Activated T-cell treated with anti-CD3 and anti-CD28 coated beads, Interleukin-2, amount 50 U/mL, for 24 hours (primary cell): Measurements from ENCODE around the gene PCSK5.

Experiments
- DNase-seq: peaks from one replicate; pipeline ENCODE4 v3.0.0-alpha.2; 2020
- H3K27ac Mint-ChIP-seq: 2 replicates; pipeline ENCODE4 v1.8.0; 2020; ENCODE audit warnings: mild to moderate bottlenecking, mixed read lengths
- H3K27me3 Mint-ChIP-seq: 2 replicates; pipeline ENCODE4 v1.8.0; 2020; ENCODE audit warnings: mixed read lengths
- H3K36me3 Mint-ChIP-seq: 2 replicates; pipeline ENCODE4 v1.8.0; 2020; ENCODE audit warnings: low read depth, mixed read lengths
- H3K4me1 Mint-ChIP-seq: 2 replicates; pipeline ENCODE4 v1.8.0; 2020; ENCODE audit warnings: low read depth, mixed read lengths
- H3K4me3 Mint-ChIP-seq: 2 replicates; pipeline ENCODE4 v1.8.0; 2020; ENCODE audit warnings: mild to moderate bottlenecking, moderate library complexity, mixed read lengths
- H3K9me3 Mint-ChIP-seq: 2 replicates; pipeline ENCODE4 v1.8.0; 2020; ENCODE audit warnings: mixed read lengths

PCSK5 gene

DNA sequence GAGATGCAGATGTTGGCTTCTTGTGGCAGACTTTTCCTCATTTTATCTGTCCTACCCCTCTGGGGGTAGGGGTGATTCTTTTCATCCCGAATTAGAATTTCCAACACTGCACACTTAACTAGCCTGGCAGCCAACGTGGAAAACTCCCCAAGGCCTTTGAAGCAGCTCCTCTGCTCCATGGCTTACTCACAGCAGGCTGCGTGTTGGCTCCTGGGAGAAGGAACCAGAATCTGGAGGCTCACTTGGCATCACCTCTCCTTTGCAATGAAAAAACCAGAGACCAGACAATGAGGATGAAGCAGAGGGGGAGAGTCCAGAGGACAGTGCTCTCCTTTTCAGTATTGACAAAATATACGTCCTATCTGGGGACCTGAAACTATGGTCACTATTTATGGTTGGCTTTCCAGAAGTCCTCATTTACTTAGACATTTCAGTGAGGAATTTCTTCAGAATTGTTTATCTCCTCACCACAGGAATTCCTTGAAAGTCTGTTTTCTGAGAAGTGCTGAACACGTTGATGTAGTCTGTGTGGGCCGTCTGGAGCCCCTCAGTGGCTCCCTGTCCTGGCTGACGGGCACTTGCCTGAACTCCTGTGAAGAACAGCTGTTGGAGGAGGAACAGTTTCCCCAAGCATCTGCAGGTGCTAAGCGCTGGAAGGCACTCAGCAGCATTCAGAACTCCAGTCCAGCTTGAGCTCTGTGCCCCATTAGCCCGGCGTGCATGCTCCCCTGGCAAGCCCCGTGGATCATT lies 272.5 kb downstream of the PCSK5 start:
- Mint-ChIP-seq H3K36me3 (peaks cover 55% of the 10 kb centered on the region), H3K27ac (no peak overlapping the region), H3K4me1 (peaks cover 2% of the 10 kb centered on the region), H3K9me3 (no peaks in the 10 kb centered on the region), H3K27me3 (no peaks in the 10 kb centered on the region), H3K4me3 (no peak overlapping the region)
- DNase-seq: no peak

DNA sequence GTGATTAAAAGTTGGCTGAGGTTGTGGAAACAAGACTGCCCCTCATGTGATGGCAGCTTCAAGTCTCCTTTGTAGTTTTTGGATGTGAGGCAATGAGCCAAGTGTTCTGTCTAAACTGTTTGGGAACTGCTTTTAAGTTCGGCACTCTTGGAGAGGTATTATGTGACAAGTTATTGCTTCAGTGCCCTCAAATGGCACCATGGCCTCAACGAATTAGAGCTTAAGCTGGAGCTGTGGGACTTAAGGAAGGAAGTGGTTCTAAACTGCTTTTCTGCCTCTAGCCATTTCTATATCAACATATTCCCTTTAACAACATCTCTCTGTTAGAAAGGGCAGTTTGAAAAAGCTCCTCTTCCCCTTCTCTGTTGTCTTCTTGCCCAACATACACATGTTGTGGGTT lies 276.1 kb downstream of the PCSK5 start:
- Mint-ChIP-seq H3K36me3 (peaks cover 44% of the 10 kb centered on the region), H3K4me1 (peaks cover 2% of the 10 kb centered on the region), H3K27ac (no peak overlapping the region), H3K9me3 (no peaks in the 10 kb centered on the region), H3K27me3 (no peaks in the 10 kb centered on the region), H3K4me3 (no peak overlapping the region)
- DNase-seq: no peak

DNA sequence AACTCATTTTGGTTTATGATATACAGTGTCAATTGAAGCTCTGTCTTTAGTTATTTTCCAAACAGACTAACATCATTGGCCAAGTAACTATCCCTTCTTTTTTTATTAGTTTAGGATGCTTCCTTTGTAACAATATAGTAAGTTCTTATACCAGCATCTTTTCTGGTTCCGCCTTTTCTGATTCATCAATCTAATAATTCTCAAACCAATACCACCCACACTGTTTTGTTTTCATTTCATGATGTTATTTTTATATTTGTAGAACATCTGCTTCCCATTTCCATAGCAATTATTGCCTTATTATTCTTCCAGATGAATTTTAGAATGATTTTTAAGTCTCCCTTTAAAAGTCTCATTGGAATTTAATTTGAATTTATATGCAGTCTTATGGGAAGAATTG lies 285.7 kb downstream of the PCSK5 start:
- H3K36me3 Mint-ChIP-seq: peaks cover 36% of the 10 kb centered on the region
- H3K27ac Mint-ChIP-seq: no peak overlapping the region
- no peak for DNase-seq
- H3K27me3 Mint-ChIP-seq: no peaks in the 10 kb centered on the region
- H3K4me3 Mint-ChIP-seq: no peak overlapping the region
- no peaks in the 10 kb centered on the region for H3K9me3 Mint-ChIP-seq
- peaks cover 13% of the 10 kb centered on the region for H3K4me1 Mint-ChIP-seq

DNA sequence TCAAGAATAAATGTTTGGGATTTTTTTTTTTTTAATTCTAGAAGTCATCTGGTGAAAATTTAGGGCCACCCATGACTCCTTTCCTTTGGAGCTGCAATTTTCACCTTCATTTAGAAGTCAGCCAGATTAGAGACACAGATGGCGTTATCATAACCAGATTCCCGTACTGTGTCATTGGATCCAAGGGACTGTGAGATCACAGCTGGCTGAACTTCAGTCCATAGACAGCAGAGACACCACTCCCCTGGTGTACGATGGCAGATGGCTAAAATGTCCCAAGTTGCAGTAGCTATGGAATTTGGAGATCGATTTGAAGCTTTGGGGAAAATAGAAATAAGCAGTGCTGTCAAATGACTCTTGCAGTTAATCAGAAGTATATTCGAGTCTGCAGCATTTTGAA lies 287.5 kb downstream of the PCSK5 start:
- H3K27ac Mint-ChIP-seq: no peak overlapping the region
- H3K4me3 Mint-ChIP-seq: no peak overlapping the region
- H3K4me1 Mint-ChIP-seq: peaks cover 19% of the 10 kb centered on the region
- DNase-seq: no peak
- H3K27me3 Mint-ChIP-seq: no peaks in the 10 kb centered on the region
- no peaks in the 10 kb centered on the region for H3K9me3 Mint-ChIP-seq
- peaks cover 53% of the 10 kb centered on the region for H3K36me3 Mint-ChIP-seq

DNA sequence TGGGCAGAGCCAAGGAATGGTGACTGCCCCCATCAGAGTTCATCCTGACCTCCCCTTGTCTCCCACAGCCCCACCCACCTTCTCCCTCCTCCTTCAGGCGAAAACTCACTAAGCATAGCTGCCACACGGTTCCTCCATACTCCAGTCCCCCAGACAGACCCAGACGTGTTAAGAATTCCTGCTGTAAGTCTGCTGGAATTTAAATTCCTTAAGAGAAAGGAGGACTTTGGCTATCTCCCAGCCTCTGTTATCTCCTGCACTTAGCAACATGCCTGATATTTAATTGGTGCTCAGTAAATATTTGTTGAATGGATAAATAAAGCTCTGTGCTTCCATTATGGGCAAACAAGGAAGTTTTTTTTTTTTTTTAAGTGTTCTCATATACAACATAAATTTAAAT lies 290.1 kb downstream of the PCSK5 start:
- Mint-ChIP-seq H3K27me3 (no peaks in the 10 kb centered on the region), H3K4me1 (peaks cover 19% of the 10 kb centered on the region), H3K4me3 (no peak overlapping the region), H3K36me3 (peaks cover 57% of the 10 kb centered on the region), H3K9me3 (no peaks in the 10 kb centered on the region), H3K27ac (no peak overlapping the region)
- DNase-seq: no peak

DNA sequence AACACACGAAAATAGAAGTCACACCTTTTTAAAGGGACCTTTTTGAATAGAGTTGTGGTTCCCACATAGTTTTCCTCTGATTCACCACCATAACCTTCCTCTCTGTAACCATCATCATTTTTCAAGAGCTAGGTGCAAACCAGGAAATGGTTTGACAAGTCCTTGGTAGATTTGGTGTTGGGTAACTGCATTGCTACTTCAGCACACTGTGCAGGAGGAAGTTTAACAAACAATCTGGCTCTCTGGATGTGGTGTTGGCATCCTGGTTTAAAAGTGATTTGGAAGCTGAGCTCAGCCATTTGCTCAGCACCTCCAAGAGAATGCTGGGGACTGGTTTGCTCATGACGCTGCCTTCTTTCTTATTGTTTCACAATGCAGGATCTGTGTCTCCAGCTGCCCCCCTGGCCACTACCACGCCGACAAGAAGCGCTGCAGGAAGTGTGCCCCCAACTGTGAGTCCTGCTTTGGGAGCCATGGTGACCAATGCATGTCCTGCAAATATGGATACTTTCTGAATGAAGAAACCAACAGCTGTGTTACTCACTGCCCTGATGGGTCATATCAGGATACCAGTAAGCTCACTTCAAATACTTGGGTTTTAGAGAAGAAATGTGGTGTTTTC lies 290.7 kb downstream of the PCSK5 start:
- Mint-ChIP-seq H3K4me3 (no peak overlapping the region), H3K36me3 (peaks cover 55% of the 10 kb centered on the region), H3K4me1 (peaks cover 19% of the 10 kb centered on the region), H3K9me3 (no peaks in the 10 kb centered on the region), H3K27ac (peak overlapping the region; percentile 69), H3K27me3 (no peaks in the 10 kb centered on the region)
- DNase-seq: no peak

DNA sequence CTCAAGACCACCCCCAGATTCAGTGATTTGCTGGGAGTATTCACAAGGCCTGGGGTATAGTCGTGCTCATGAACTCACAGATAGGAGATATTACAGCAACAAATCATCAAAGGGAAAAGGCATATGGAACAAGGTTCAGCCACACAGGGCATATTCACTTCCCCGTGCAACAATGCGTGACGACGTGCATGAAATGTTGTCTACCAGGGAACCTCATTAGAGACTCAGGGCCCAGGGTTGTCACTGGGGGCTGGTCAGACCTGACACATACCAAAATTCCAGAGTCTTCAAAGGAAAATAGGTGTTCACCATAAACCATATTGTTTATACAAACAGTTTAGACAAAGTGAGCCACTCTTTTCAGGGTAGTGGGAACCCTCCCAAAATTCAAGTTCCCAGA lies 291.3 kb downstream of the PCSK5 start:
- H3K27me3 Mint-ChIP-seq: no peaks in the 10 kb centered on the region
- H3K4me1 Mint-ChIP-seq: peaks cover 19% of the 10 kb centered on the region
- DNase-seq: no peak
- no peaks in the 10 kb centered on the region for H3K9me3 Mint-ChIP-seq
- H3K36me3 Mint-ChIP-seq: peaks cover 53% of the 10 kb centered on the region
- H3K27ac Mint-ChIP-seq: no peak overlapping the region
- H3K4me3 Mint-ChIP-seq: no peak overlapping the region

DNA sequence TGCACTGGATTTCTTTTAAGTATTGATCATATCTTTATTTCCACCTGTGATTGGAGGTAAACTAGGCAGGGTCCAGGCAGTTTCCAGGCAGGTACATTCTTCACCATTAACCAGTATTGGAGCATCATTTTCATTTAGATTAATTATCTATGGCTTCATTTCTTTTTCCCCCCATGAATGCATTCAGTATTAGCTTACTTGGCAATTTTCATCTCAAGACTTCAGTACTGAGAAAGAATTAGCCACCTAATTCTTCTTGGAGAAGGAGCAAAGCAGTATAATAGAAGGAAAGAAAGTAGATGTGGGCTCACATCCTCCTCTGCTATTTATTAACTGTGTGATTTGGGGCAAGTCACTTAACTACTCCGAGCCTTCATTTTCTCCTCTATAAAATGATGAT lies 295.0 kb downstream of the PCSK5 start:
- H3K9me3 Mint-ChIP-seq: no peaks in the 10 kb centered on the region
- no peak overlapping the region for H3K27ac Mint-ChIP-seq
- peaks cover 57% of the 10 kb centered on the region for H3K36me3 Mint-ChIP-seq
- no peak for DNase-seq
- no peaks in the 10 kb centered on the region for H3K27me3 Mint-ChIP-seq
- peaks cover 13% of the 10 kb centered on the region for H3K4me1 Mint-ChIP-seq
- H3K4me3 Mint-ChIP-seq: no peak overlapping the region

DNA sequence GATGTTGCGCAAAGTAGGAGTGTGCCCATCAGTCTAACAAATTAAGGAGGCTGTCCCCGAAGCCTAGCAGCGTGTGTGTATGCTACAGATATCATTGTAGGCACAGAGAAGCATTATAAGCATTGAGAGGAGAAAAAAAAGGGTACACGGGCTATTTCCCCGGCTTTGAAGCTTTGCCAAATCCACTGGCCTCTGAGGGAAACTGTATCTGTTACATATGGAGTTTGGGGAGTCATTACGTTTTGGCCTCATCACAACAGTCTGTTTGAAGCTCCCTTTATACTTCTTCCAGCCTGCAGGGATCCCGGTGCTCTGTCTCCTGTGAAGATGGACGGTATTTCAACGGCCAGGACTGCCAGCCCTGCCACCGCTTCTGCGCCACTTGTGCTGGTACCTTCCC lies 297.8 kb downstream of the PCSK5 start:
- no peak overlapping the region for H3K4me3 Mint-ChIP-seq
- no peaks in the 10 kb centered on the region for H3K4me1 Mint-ChIP-seq
- peaks cover 50% of the 10 kb centered on the region for H3K36me3 Mint-ChIP-seq
- H3K27me3 Mint-ChIP-seq: no peaks in the 10 kb centered on the region
- peak overlapping the region; percentile 12 for H3K27ac Mint-ChIP-seq
- no peak for DNase-seq
- H3K9me3 Mint-ChIP-seq: no peaks in the 10 kb centered on the region

DNA sequence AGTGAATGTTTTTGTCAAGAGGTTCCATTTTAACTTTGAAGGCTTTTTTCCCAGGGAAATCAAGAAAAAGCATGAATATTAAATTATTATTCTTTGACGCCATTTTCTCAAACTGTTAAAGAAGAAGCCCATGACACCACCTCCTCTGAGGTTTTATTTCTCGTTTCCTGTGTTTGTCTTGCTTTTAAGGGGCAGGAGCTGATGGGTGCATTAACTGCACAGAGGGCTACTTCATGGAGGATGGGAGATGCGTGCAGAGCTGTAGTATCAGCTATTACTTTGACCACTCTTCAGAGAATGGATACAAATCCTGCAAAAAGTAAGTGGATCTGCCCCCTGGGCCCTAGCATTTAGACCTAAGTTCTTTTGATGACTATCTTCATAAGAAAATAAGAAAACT lies 298.4 kb downstream of the PCSK5 start:
- Mint-ChIP-seq H3K4me1 (no peaks in the 10 kb centered on the region), H3K36me3 (peaks cover 52% of the 10 kb centered on the region), H3K27me3 (no peaks in the 10 kb centered on the region), H3K27ac (no peak overlapping the region), H3K9me3 (no peaks in the 10 kb centered on the region), H3K4me3 (no peak overlapping the region)
- no peak for DNase-seq

DNA sequence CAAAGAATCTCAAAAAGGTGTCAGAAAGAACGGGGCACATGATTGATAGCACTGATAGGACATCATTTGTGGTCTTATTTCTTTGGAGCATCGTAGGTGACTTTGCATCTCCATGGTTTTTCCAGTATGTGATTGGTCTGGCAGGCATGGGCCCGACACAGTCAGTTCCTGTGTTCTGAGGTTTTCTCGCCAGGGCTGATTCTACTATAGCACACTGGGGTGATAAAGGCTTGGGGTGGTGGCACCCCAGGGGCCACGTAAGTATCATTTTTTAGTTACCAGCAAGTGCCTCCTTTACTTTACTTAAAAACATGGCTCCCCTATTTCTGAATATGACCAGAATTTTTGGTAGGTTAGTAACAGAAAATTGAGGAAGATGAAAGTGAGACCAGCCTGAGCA lies 301.0 kb downstream of the PCSK5 start:
- H3K9me3 Mint-ChIP-seq: no peaks in the 10 kb centered on the region
- H3K27me3 Mint-ChIP-seq: no peaks in the 10 kb centered on the region
- H3K27ac Mint-ChIP-seq: no peak overlapping the region
- no peak for DNase-seq
- no peaks in the 10 kb centered on the region for H3K4me1 Mint-ChIP-seq
- H3K36me3 Mint-ChIP-seq: peaks cover 47% of the 10 kb centered on the region
- no peak overlapping the region for H3K4me3 Mint-ChIP-seq

DNA sequence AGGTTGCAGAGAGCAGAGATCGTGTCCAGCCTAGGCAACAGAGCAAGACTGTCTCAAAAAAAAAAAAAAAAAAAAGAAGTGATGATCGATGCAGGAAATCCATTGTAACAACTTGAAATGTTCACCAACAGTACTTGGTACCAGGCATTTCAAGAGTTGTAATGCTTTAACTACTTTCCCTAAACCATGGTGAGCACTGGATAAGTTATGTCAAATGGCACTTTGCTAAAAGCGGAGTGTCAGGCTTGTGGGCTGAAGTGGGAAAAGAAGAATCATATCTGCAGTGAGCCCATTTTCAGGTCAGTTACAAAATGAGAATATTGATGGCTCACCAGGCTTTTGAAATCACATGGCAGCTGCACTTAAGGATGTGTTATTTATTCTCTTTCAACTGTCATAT lies 301.5 kb downstream of the PCSK5 start:
- H3K27ac Mint-ChIP-seq: no peak overlapping the region
- no peaks in the 10 kb centered on the region for H3K27me3 Mint-ChIP-seq
- peaks cover 47% of the 10 kb centered on the region for H3K36me3 Mint-ChIP-seq
- DNase-seq: no peak
- H3K4me3 Mint-ChIP-seq: no peak overlapping the region
- H3K4me1 Mint-ChIP-seq: no peaks in the 10 kb centered on the region
- no peaks in the 10 kb centered on the region for H3K9me3 Mint-ChIP-seq

DNA sequence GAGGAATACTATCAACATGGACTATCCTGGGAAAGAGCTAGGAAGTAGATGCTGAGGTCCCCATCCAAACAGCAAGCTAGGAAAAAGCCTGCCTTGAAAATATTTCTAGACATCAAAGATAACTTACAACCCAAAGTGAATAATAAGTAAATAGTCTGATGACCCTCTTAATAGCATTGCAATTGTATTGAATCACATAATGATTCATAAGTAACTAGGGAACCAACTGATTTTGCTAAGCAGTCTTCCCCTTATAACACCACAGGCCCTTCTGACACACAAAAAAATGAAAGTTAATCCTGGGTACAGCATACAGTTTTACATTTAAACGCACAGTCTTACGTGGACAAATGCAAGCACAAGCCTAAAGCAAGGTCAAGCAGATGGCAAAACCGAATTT lies 304.4 kb downstream of the PCSK5 start:
- Mint-ChIP-seq H3K4me3 (no peak overlapping the region), H3K4me1 (no peaks in the 10 kb centered on the region), H3K27me3 (no peaks in the 10 kb centered on the region), H3K9me3 (no peaks in the 10 kb centered on the region), H3K27ac (no peak overlapping the region), H3K36me3 (peaks cover 31% of the 10 kb centered on the region)
- DNase-seq: no peak

DNA sequence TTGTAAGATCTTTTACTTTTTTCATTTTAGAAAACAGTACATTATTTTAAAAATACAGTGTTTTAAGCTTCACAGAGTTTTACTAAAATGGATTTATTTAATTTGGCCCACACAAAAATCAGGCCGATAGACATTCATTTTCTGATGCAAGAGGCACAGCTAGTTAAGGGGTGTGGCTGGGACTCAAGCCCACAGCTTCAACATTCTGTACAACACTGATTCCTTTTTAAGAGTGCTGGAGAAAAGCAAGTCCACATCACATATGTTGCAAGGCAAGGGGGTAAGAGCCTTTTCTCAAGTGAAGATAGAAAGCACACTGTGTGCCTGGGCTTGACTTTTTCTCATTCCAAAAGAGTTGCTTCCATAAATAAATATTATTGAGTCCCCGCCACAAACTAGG lies 307.9 kb downstream of the PCSK5 start:
- Mint-ChIP-seq H3K4me1 (no peaks in the 10 kb centered on the region), H3K4me3 (no peak overlapping the region), H3K9me3 (no peaks in the 10 kb centered on the region), H3K36me3 (peaks cover 9% of the 10 kb centered on the region), H3K27ac (no peak overlapping the region), H3K27me3 (no peaks in the 10 kb centered on the region)
- DNase-seq: no peak

DNA sequence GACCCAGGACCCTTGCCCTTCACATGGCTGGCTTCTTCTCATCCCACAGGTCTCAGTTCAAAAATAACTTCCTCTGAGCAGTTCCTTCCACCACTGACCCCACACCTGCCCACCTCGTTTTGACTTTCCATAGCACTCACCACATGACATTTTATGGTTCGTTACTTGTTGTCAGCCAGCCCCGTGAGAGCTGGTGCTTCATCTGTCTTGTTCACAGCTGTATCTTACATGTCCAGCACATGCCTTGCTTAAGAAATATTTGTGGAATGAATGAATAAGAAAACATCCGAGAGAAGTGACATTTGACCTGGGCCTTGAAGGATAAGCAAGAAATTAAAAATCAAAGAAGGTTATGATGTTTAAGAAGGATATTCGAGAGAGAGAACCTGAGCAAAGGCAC lies 309.8 kb downstream of the PCSK5 start:
- Mint-ChIP-seq H3K36me3 (no peaks in the 10 kb centered on the region), H3K27me3 (no peaks in the 10 kb centered on the region), H3K27ac (no peak overlapping the region), H3K4me1 (no peaks in the 10 kb centered on the region), H3K4me3 (no peak overlapping the region), H3K9me3 (no peaks in the 10 kb centered on the region)
- DNase-seq: no peak
